ENCODE measurements around the gene TRIM40.

TRIM40 gene

DNA sequence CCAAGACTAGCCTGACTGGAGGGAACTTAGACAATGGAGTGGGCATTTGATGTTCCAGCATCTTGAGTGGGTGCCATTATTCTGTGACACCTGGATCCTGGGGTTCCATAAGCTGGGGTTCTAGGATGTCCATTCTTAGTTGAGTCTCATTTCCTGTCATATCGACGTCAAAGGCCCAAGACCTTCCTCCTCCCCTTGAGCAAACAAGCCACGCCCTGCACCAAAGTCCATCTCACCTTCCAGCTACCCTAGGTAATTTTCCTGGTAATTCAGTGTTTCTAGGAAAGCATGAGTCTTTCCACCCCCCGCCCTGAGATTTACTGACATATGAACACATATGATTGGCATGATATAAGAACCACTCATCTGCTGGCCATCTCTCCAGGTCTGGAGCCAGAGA is at the start of gene TRIM40:
TRIM40 (plus strand) TSS at position 384 of the 400 bp plus-strand sequence. CDS start 897 bp downstream, outside the sequence.
- DNase-seq, result no peak

DNA sequence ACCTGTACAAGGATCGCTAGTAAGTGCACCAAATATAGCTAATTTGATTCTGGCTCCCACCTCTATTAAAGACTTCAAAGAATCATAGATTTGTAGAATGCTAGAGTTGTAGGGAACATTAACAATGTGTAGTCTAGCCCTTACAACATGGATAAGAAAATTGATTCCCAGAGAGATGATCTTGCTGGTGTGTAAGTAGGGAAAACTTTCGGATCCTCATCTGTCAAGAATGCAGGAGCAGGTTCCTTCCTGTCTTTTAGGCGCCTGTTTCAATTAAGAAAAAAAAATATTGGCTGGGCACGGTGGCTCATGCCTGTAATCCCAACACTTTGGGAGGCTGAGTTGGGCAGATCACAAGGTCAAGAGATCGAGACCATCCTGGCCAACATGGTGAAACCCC is 48.1 kb upstream of the TRIM40 start:
- no peak for DNase-seq

- DNase-seq, result no peak
Measured at GRCh38 chr6:30091577-30092381, 44.2 kb upstream of the TRIM40 start.

DNA sequence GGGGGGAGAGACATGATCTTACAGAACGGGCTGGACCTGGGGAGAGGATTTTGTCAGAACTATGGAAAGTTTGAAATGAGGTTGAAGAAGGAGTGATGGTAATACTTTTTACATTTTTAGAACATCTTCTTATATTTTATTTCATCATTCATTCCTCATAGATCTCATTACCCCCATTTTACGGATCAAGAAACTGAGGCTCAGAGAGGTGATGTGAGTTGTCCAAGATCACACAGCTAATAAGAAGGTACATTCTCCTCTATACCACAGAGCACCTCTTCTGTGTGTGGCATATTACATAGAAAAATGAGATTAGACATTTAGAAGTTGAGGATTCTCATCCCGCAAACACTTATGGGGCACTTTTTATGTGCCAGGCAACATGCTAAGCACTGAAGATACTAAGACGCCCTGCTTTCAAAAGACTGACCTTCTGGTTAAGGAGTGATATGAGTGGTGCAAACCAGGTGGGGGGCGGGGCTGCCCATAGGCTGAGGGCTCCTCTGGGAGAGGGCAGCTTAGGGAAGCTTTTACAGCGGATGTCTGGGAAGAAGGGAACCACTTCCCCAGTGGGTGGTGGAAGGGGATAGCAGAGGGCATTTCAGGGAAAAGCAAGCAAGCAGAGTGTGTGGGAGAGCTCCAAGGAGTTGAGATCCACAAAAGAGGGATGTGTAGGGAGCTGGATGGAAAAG is 42.9 kb upstream of the TRIM40 start:
- no peak for DNase-seq

- DNase-seq, result no peak
Measured at GRCh38 chr6:30093951-30094661, 41.8 kb upstream of the TRIM40 start.

- DNase-seq, result no peak
Measured at GRCh38 chr6:30096829-30097228, 39.1 kb upstream of the TRIM40 start.

DNA sequence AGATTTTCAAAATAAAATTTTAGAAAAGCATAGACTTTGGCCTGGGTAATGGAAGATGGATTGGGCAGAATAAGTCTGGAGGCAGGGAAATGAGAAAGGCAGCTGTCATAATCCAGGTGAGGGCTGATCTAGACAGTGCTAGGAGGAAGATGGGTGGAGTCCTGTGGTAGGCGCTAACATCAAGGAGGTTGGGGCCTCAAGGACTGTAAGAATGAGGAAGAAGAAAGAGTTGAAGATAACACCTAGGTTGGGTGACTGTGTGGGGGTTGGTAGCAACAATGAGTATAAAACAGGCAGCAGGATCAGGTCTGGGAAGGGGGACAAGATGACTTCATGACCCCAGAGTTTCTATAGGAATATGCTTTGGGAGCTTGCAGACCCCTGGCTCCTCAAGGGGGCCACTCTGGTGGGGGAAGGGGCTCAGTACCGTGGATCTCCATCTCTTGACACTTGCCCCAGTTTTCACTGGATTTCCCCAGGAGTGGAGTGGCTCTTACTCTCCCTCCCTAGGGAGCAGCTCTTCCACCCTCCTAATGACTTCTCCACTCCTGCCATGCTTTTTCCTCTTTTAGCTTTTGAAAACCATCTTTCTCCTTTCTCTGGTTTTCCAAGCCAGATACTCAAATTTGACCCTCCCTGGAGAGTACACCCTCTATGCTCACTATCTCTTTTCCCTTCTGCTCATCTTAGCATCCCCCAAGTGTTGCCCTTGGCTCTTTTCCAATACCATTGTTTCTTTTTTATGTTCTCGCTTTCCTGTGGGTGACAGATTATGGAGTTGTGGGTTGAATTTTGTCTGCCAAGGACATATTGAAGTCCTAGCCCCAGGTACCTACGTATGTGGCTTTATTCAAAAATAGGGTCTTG is 37.8 kb upstream of the TRIM40 start:
- DNase-seq, result no peak

DNA sequence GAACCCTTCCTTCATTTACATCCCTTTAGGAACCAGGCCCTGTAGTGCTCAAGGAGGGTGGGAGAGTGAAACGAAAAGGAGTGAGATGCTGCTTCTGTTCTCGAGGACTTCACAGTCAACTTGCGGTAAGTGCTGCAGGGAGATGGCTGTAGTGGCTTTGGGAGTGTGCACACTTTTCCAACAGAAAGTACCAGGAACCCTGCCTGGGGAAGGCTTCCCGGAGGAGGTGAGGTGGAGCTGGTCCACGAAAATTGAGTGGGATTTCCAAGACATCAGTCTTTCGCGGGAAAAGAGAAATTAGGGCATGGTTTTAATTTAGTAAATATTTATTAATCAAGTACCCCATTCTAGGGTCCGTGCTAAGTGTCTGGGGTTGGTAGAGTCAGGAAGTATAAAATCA is 35.8 kb upstream of the TRIM40 start:
- no peak for DNase-seq

GRCh38 chr6:30100585-30101443 is 35.1 kb upstream of the TRIM40 start:
- peak in 1 of 2 experiments; percentile 6 for DNase-seq

DNA sequence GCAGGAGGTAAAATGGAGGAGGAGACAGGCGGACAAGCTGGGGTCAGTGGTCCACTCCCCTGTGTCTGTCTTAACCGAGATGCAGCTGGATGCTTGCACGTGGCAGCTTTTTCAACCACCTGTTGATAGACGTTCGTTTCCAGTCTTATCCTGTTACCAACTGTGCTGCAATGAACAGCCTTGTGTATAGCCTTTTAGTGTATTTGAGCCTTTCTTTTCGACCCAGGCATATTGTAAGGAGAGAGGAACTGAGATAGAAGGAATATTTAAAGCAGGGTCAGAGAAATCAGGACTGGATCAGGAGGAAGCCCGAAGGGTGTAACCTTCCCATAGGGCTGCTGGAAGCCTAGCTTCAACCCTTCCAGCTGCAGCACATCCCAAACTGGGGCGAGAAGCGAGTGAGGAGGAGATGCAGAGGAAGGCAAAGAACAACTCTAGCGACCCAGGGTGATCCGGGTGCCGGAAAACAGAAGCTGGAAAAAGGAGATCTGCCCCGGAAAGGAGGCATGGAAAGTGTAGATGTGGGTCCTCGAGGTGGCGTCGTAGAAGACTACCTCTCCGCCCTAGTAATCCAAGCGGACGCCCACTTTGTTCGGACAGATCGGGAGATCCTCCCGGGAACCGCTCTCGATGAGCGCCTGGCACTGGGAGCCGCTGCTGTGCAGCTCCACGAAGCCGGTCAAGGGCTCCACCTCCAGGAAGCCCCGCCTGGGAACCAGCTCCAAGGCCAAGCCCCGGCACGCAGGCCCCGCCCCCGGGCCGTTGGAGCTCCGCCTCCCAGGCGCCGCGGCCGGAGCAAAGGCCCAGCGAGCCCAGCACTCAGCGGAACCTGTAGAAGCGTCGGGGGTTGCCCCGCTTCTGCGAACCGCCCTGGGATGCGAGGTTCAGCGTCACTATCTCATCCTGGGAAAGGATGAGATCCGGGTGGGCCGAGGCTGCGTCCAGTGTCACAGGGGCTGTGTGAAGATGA is 34.2 kb upstream of the TRIM40 start:
- DNase-seq, result peak; percentile 60 to 67

DNA sequence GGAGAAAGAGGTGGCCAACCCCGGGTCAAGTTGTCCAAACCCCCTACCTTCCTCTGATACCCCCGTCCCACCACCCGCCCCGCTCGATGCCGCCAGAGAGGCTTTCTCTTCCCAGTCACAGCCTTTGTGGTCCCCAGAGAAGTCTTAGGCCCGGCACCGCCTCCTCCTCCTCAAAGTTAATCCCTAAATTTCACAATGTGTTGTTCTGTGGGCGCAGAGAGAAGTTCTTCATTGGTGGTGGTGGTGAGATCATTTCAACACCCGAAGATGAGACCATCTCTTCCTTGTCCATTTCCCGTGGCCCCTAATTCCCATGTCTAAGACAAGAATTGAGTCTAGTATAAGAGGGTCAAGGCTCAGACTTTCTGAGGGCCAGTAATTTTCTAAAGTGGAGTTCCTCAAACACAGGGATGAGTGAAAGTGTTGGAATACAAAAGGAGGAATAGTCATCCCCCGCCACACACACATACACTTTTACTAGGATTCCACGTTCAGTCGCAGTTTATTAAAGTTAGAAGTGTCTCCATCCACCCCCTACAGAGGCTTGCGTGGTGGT is 33.4 kb upstream of the TRIM40 start:
- no peak for DNase-seq

DNA sequence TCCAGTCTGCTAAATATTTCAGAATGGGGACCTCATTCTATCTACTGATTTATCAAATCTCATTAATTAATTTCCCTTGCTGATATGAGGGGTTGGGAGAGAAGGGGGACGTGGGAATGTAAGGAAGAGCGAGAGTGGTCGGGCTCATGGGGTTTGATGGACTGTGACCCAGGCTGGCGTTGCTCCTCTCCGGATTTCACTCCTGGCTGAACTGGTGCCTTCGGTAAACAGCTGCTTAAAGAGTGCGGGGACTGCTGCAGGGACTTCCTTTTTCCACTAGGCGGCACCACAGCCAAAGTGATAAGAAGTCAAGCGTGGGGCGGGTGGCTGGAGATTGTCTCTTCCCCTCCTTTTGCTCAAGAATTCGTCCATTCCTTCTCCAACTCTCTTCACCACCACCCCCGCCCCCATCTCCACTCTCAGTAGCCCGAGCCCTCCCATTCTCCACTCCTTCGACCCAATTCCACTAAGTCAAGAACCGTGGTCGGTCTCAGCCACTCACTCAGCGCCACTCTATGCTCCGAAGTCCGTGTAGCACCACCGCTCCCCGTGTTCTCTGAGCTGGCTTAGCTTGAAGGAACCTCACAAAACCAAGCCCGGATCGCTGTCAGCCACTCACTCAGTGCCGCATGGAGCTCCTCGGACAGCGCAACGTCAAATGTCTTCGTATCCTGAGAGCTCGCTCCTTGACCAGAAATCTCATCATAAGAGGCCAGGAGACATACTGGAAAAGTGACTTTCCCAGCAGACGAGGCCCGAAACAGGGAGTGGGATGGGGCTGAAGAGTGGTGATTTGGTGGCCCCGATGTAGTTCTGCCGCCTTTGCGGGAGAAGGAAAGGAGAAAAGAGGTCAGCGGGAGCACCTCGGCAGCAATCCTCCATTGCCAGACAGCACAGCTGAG is 32.7 kb upstream of the TRIM40 start:
- peak; percentile 73 to 81 for DNase-seq

- DNase-seq, result no peak
Measured at GRCh38 chr6:30103872-30104179, 32.1 kb upstream of the TRIM40 start.

DNA sequence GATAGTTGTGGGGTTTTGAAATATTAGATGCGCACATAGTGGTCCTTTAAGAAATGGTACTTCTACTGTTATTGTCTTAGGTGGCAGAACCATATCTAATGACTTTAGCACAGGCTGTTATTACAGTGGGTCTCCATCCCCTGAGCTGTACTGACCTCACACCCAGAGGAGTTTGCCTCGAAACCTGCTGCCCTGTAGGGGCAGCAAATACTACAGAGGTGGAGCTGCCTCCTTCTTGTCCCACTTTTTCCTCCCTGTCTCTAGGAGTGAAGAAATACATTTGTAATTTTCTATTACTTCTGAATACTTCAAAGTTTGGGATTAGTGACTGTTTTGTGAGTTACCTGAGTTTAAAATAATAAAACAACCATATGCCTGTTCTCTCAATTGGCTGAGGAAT is 31.3 kb upstream of the TRIM40 start:
- no peak for DNase-seq

DNA sequence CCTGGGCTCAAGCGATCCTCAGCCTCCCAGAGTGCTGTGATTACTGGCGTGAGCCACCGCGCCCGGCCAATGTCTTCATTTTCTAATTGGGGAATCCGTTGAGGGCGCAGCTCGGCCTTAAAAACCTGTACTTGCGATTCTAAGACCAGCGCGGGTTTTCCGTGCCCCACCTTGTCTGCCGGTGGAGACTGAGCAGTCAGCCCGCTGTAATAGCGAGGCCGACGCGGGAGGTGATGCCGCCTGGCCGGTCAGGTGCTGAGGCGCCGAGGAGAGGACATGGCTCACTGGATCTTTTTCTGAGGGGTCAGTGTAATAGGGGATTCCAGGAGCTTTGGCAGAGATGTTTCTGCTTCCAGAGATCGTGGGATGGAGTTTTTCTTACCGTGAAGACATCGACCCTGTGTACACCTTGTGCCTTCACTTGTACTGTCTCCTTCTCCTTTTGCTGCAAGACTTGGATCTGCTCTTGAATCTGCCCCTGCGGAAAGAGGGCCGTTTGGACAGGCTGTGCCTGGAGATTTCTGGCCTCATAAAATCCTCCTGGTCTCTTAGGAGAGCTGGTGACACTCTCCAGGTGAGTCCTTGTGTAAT is 24.6 kb upstream of the TRIM40 start:
- no peak for DNase-seq

DNA sequence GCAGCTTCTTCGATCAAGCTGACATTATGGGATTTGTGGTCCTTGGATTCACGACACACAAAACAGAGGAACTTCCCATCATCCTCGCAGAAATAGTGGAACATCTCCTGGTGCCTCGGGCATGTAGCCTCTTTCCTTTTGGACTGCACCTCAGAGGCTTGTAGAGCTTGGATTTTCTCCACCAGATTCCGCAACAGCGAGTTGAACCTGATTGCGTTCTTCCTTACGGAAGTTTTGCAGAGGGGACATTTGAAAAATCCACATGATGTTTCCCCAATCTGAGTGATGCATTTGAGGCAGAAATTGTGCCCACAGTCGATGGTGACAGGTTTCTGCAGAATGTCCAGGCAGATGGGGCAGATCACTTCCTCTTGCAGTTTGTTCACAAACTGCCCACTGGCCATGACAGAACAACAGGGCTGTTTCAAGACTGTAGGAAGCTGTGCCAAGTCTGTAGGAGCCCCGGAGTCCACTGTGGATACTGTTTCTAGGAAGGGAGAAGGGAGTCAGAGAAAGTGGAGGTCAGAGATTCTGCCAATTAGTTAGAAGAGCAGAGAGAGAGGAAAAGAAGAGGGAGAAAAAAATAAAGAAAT is 23.4 kb upstream of the TRIM40 start:
- DNase-seq, result no peak

- no peak for DNase-seq
Measured at GRCh38 chr6:30113003-30113759, 22.8 kb upstream of the TRIM40 start, which contains the start of gene TRIM31. TRIM31 (minus strand) TSS chr6:30113090; CDS start chr6:30112805, 285 bp downstream.

Measured in stimulated activated CD4-positive, alpha-beta T cell treated with anti-CD3 and anti-CD28 coated beads, Interleukin-4, amount 100 ng/mL, for 4 hours (primary cell).